RPMI8226 (cell line): Measurements from ENCODE around the gene PPP1R27.

Experiments
- DNase-seq: peaks from one replicate; pipeline ENCODE4 v3.0.0-alpha.2; 2015

PPP1R27 gene

GRCh38 chr17:81834831-81835267 lies at the start of gene PPP1R27:
PPP1R27 (minus strand) TSS chr17:81835050; CDS start chr17:81834953, 97 bp downstream.
- DNase-seq = no peak

GRCh38 chr17:81884520-81884919 lies 49.7 kb upstream of the PPP1R27 start:
- DNase-seq = no peak

GRCh38 chr17:81879121-81879520 lies 44.3 kb upstream of the PPP1R27 start:
- DNase-seq = no peak

- no peak for DNase-seq
Measured at GRCh38 chr17:81878294-81878693, 43.4 kb upstream of the PPP1R27 start.

- DNase-seq = no peak
Measured at GRCh38 chr17:81877569-81877968, 42.7 kb upstream of the PPP1R27 start.

GRCh38 chr17:81871387-81872230 lies 36.8 kb upstream of the PPP1R27 start:
- peak; percentile 94 for DNase-seq

- DNase-seq = no peak
Measured at GRCh38 chr17:81870981-81871386, 36.1 kb upstream of the PPP1R27 start, which contains the start of gene ARHGDIA. ARHGDIA (minus strand) TSS chr17:81871337; CDS start chr17:81869930, 1,407 bp downstream.

- peak; percentile 57 for DNase-seq
Measured at GRCh38 chr17:81870131-81870980, 35.5 kb upstream of the PPP1R27 start.

- peak; percentile 45 for DNase-seq
Measured at GRCh38 chr17:81869221-81870130, 34.6 kb upstream of the PPP1R27 start.

- peak; percentile 47 for DNase-seq
Measured at GRCh38 chr17:81868674-81869220, 33.9 kb upstream of the PPP1R27 start.

GRCh38 chr17:81867991-81868673 lies 33.3 kb upstream of the PPP1R27 start:
- peak; percentile 43 for DNase-seq

GRCh38 chr17:81867170-81867990 lies 32.5 kb upstream of the PPP1R27 start:
- DNase-seq = peak; percentile 43

- DNase-seq = no peak
Measured at GRCh38 chr17:81866440-81867169, 31.8 kb upstream of the PPP1R27 start.

- DNase-seq = peak; percentile 90
Measured at GRCh38 chr17:81865733-81866439, 31.0 kb upstream of the PPP1R27 start.

- no peak for DNase-seq
Measured at GRCh38 chr17:81865358-81865732, 30.5 kb upstream of the PPP1R27 start.

GRCh38 chr17:81863833-81864768 lies 29.3 kb upstream of the PPP1R27 start:
- peak; percentile 55 for DNase-seq

- no peak for DNase-seq
Measured at GRCh38 chr17:81863123-81863675, 28.3 kb upstream of the PPP1R27 start.
